ENCODE results near the gene TMEM223.

- no peak for TF ChIP-seq CTCF (IDR thresholded peaks at IDR 0.05; ENCODE audit: low read depth, low read length)
- TF ChIP-seq EZH2phosphoT487 (IDR thresholded peaks at IDR 0.05; ENCODE audit: low read depth), result no peak
Measured at GRCh38 chr11:62804310-62805075, 12.7 kb upstream of the TMEM223 start.
